ENCODE results near the gene PTP4A2. TPM values are rescaled to one million over a fixed set of nuclear protein-coding genes. Genes with fewer than 3 reads are reported as not detected.

PTP4A2 gene
- total RNA-seq, 3 donors from 2014 or later, result 225 to 271 (median 252) TPM

DNA sequence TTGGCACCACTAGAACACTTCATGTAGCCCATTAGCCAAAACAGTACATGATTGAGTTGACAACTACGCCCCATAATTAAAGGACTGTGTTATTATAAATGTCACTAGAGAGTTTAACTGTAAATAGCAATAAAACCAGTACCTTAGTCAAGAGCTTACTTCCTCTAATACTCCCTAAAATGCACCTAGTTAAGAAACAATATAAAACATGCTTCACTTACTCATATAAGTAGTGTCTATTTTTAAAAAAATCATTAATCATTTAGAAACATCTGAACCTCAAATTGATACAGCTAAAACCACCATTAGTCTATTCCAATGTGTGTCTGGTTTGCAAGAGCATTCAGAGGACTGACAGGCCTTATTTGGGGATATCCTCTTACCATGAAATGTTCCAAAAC, 25.3 kb downstream of the PTP4A2 start:
- no peaks in the 10 kb centered on the region for H3K27me3 ChIP-seq
- H3K4me1 ChIP-seq, result peaks cover 0 to 8% of the 10 kb centered on the region in 2 donors
- H3K4me3 ChIP-seq, result no peak overlapping the region
- H3K27ac ChIP-seq, result peak overlapping the region in 1 of 2 donors; percentile 11
- TF ChIP-seq POLR2AphosphoS5 (IDR thresholded peaks at IDR 0.05) (no peak), POLR2A (IDR thresholded peaks at IDR 0.05) (no peak)
- TF ChIP-seq, protein P1, sequence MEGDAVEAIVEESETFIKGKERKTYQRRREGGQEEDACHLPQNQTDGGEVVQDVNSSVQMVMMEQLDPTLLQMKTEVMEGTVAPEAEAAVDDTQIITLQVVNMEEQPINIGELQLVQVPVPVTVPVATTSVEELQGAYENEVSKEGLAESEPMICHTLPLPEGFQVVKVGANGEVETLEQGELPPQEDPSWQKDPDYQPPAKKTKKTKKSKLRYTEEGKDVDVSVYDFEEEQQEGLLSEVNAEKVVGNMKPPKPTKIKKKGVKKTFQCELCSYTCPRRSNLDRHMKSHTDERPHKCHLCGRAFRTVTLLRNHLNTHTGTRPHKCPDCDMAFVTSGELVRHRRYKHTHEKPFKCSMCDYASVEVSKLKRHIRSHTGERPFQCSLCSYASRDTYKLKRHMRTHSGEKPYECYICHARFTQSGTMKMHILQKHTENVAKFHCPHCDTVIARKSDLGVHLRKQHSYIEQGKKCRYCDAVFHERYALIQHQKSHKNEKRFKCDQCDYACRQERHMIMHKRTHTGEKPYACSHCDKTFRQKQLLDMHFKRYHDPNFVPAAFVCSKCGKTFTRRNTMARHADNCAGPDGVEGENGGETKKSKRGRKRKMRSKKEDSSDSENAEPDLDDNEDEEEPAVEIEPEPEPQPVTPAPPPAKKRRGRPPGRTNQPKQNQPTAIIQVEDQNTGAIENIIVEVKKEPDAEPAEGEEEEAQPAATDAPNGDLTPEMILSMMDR (IDR thresholded peaks at IDR 0.05), result no peak
- no peaks in the 10 kb centered on the region for H3K36me3 ChIP-seq
- DNase-seq (ENCODE audit: low spot score in 2 of 2), result no peak
- intact Hi-C loops (cut with DNase I; ENCODE audit: low total_unique reads), result no loop called here
- H3K9me3 ChIP-seq, result no peaks in the 10 kb centered on the region

DNA sequence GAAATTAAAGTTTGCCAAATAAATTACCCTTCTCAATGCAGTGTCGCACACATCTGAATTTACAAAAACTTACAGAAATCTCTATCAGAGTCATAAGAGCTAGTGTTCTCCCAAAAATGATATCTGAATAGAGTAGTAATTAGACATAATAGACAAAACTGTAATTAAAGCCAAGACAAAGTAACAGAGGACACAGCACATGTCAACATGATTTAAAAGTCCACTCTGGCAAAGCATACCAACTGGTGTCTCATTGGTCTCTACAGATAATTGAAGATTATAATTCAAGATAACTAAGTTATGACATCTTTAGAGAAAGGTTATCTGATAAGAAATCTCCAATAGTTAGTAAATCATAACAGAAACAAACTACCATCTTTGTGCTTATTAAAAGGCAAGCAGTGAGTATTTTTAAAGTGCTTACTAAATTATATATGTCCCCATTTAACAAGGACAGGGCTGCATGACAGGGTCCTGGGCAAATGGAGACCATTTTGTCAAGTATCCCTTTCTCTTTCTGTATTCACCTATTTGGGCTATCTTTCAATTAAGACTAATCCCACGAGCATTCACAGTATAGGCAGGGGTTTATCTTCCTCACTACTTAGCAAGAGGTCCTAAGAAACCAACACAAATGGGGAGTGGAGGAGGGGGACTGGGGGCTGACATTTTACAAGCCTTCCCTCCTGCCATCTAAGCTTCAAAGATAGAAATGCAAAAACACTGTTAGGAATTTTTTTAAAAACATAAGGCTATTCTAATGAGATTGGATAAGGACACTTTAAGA, 26.0 kb downstream of the PTP4A2 start:
- Histone ChIP-seq H3K36me3 (no peaks in the 10 kb centered on the region), H3K27ac (peak overlapping the region in 1 of 2 donors; percentile 11), H3K27me3 (no peaks in the 10 kb centered on the region), H3K9me3 (no peaks in the 10 kb centered on the region), H3K4me1 (peaks cover 0 to 8% of the 10 kb centered on the region in 2 donors), H3K4me3 (no peak overlapping the region)
- no peak for DNase-seq (ENCODE audit: low spot score in 2 of 2)
- TF ChIP-seq POLR2A (IDR thresholded peaks at IDR 0.05) (no peak), POLR2AphosphoS5 (IDR thresholded peaks at IDR 0.05) (no peak)
- TF ChIP-seq, protein P1 (IDR thresholded peaks at IDR 0.05), result no peak
- intact Hi-C loops (cut with DNase I; ENCODE audit: low total_unique reads), result no loop called here

DNA sequence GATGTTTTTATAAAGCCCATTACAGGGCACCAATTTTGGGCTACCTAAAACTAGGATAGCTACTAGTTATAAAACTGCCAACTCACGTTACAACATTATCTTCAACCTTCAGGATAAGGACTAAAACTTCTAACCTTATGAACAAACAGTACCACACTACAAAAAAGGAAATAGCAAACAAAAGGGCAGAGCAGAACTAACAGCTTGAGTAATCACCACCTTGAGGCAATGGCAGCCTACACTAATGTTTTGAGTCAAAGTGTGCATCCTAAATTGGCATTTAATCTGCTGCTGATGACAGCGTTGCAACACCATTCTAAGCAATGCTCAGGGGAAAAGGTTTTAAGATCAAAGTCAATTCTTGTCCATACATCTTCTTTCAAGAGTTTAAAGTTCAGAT, 27.2 kb downstream of the PTP4A2 start:
- Histone ChIP-seq H3K36me3 (no peaks in the 10 kb centered on the region), H3K4me3 (no peak overlapping the region), H3K27ac (no peak overlapping the region), H3K27me3 (no peaks in the 10 kb centered on the region), H3K9me3 (no peaks in the 10 kb centered on the region), H3K4me1 (peaks cover 0 to 8% of the 10 kb centered on the region in 2 donors)
- DNase-seq (ENCODE audit: low spot score in 2 of 2), result no peak
- intact Hi-C loops (cut with DNase I; ENCODE audit: low total_unique reads), result no loop called here
- TF ChIP-seq POLR2AphosphoS5 (IDR thresholded peaks at IDR 0.05), result no peak
- TF ChIP-seq POLR2A (IDR thresholded peaks at IDR 0.05), result no peak
- TF ChIP-seq, protein P1 (IDR thresholded peaks at IDR 0.05), result no peak

DNA sequence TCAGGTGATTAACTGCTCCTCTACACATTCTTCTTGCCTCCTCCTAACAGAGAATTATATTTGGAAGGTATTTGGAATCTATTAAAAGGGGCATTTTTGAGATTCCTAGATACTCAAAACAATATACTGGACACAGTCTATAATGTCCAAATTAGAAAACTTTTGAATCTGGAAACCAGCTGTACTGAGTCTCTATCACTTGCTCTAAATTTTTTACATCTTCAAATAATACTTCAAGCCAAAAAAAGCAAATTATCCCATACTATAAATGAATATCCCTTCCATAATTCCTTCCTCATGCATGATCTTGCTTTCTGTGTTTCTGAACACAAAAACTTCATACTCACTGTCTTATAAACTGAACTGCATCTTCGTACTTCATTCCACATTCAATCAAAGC, 28.5 kb downstream of the PTP4A2 start:
- intact Hi-C loops (cut with DNase I; ENCODE audit: low total_unique reads), result no loop called here
- no peak overlapping the region for H3K4me3 ChIP-seq
- no peaks in the 10 kb centered on the region for H3K27me3 ChIP-seq
- no peak for DNase-seq (ENCODE audit: low spot score in 2 of 2)
- no peak overlapping the region for H3K27ac ChIP-seq
- H3K36me3 ChIP-seq, result no peaks in the 10 kb centered on the region
- TF ChIP-seq POLR2A (IDR thresholded peaks at IDR 0.05) (no peak), POLR2AphosphoS5 (IDR thresholded peaks at IDR 0.05) (no peak)
- TF ChIP-seq, protein P1 (IDR thresholded peaks at IDR 0.05), result no peak
- H3K4me1 ChIP-seq, result peaks cover 0 to 8% of the 10 kb centered on the region in 2 donors
- H3K9me3 ChIP-seq, result no peaks in the 10 kb centered on the region

DNA sequence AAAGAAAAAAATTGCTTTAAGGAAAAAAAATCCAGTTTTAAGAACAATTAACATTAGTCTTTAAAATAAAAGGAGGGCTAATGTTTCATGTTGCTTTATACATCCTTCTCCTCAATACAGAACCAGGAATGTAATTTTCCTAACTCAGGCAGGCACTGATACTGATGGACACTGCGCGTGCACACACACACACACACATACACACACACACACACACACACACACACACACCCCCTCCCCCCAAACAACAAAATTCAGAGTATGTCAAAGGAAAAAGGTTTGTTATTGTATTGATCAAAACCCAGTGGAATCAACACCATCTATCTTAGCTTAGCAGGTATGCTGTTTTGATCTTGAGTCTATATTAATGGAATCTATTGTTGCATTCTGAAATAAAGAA, 31.6 kb downstream of the PTP4A2 start:
- intact Hi-C loops (cut with DNase I; ENCODE audit: low total_unique reads), result no loop called here
- TF ChIP-seq, protein P1 (IDR thresholded peaks at IDR 0.05), result no peak
- TF ChIP-seq POLR2A (IDR thresholded peaks at IDR 0.05) (no peak), POLR2AphosphoS5 (IDR thresholded peaks at IDR 0.05) (no peak)
- Histone ChIP-seq H3K4me3 (no peak overlapping the region), H3K36me3 (no peaks in the 10 kb centered on the region), H3K27me3 (no peaks in the 10 kb centered on the region), H3K4me1 (peaks cover 0 to 4% of the 10 kb centered on the region in 2 donors), H3K27ac (no peak overlapping the region), H3K9me3 (no peaks in the 10 kb centered on the region)
- no peak for DNase-seq (ENCODE audit: low spot score in 2 of 2)

Measured in breast epithelium (tissue), 4 donors.